ENCODE data around the gene CCSER2. TPM values are rescaled to one million over a fixed set of nuclear protein-coding genes. Genes with fewer than 3 reads are reported as not detected.
"Not testable (repeated sequence)": the region's sequence is repeated elsewhere in the genome, so short reads cannot be mapped to it uniquely, and the experiment has no call there.

The CCSER2 gene
- total RNA-seq, 1 donor from 2014 or later: 90.1 TPM

DNA sequence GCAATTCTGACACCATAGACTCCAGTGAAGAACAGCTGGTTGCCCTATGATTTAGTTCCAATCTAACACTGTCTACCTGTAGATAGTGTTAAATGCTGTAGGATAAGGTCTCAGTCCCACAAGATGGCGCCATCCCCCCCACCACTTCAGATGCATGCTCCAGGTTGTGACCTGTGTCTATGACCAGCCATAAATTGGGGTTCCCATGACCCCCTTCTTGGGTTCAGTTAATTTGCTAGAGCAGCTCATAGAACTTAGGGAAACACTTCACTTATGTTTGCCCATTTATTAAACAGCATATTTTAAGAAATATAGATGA lies 13.1 kb downstream of the CCSER2 start:
- DNase-seq (ENCODE audit: low spot score in 2 of 2): no peak
- no peak for FAIRE-seq

DNA sequence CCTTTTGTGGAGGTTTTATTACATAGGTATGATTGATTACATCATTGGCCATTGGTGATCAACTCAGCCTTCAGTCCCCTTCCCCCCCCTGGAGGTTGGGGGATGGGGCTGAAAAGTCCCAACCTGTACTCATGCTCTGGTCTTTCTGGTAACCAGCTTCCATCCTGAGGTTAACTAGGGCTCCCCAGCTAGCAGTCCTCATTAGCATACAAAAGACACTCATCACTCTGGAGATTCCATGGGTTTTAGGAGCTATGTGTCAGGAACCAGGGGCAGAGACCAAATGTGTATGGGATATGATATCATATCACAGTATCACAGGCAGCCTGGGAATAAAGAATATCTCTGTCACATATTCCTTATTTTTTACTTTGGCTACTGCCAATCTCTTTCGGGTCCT lies 13.6 kb downstream of the CCSER2 start:
- FAIRE-seq (no peak), DNase-seq (ENCODE audit: low spot score in 2 of 2) (no peak)

DNA sequence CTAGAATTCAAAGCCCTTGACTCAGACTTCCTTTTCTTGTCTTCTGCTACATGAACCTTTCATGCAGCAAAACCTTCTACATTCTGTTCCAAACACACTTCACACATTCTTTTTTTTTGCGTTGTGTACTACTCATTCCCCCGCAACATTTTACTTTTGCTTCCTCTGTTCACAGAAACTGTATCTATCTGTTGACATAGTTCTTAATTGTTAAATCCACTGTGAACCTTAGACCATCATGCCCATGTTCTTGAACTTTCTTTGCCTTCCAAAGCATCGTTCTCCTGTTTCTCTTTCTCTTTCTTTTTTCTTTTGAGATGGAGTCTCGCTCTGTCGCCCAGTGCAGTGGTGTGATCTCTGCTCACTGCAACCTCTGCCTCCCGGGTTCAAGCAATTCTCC lies 14.2 kb downstream of the CCSER2 start:
- no peak for FAIRE-seq
- no peak for DNase-seq (ENCODE audit: low spot score in 2 of 2)

DNA sequence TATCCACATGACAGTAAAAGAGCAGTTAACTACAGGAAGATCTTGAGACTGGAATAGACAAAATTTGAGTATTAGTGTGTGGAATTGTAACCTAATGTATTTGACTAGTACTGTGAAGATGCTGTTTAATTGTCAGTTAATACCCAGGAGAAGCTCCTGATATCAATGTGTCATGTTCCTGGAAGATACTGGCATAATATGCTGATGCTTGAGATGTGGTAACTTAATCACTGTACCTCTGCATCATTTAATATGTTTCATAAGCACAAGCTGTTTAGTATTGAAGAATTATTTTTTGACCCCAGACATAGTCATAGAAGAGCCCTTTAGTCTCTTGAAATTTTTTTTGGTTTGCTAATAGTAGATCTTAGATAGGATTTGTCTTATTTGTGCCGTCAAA lies 15.4 kb downstream of the CCSER2 start:
- FAIRE-seq (no peak), DNase-seq (ENCODE audit: low spot score in 2 of 2) (no peak)

GRCh38 chr10:84344526-84344925 lies 16.1 kb downstream of the CCSER2 start:
- no peak for FAIRE-seq
- no peak for DNase-seq (ENCODE audit: low spot score in 2 of 2)

DNA sequence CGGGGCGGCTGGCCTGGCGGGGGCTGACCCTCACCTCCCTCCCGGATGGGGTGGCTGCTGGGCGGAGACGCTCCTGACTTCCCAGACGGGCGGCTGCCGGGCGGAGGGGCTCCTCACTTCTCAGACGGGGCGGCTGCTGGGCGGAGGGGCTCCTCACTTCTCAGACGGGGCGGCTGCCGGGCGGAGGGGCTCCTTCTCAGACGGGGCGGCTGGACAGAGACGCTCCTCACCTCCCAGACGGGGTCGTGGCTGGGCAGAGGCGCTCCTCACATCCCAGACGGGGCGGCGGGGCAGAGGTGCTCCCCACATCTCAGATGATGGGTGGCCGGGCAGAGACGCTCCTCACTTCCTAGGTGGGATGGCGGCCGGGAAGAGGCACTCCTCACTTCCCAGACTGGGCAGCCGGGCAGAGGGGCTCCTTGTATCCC lies 19.2 kb downstream of the CCSER2 start:
- not testable (repeated sequence) for DNase-seq (ENCODE audit: low spot score in 2 of 2); FAIRE-seq

DNA sequence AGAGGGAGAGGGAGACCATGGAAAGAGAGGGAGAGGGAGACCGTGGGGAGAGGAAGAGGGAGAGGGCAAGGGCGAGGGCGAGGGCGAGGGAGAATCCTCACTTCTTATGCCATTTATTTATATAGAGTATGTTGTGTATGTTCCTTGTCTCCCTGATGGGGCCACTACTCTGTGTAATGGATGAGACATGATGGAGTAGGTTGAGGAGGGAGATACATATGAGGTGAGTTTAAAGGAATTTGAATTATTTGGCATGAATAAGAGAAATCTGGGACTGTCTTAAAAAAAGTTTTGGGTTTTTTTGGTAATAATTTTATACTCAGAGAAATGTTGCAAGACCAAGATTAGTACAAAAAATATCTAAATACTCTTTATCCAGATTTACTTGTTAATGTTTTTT lies 20.1 kb downstream of the CCSER2 start:
- DNase-seq (ENCODE audit: low spot score in 2 of 2) (no peak), FAIRE-seq (no peak)

DNA sequence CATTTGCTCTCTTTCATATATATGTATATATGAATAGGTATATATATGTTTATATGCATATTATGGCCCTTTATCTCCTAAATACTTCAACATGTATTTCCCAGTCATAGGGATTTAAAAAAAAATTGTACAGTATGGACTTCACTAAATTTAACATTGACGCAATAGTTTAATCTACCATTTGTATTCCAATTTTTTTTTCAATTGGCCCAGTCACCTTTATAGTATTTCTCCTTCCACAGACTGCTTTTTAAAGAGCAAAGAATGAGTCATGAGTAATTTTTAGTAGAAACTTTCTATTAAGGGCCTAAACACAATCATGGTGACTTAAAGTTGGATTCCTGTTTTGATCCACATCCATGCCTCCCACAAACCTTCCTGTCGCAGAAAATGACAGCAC lies 20.5 kb downstream of the CCSER2 start:
- DNase-seq (ENCODE audit: low spot score in 2 of 2) (no peak), FAIRE-seq (no peak)

DNA sequence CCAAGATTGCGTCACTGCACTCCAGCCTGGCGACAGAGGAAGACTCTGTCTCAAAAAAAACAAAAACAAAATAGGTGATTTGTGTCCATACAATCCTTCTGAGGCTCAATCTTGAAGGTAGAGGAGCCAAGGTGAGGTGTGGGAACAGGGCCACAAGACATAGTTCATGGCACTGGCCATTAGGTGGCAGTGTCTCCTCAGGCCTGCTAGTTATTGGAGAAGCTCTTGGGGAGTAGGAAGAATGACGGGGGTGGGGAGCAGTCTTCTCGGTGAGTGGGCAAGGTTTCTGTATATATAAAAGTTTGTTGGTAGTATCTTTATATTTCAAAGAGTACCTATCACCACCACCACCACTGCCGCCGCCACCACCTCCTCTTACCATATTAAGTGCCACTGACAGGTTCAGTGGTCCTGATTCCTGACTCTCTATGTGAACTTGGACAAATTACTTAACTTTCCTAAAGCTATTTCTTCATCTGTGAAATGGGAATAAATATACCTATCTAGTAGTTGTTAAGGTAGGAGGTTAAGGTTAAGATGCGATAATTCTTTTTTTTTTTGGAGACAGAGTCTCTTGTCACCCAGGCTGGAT lies 24.0 kb downstream of the CCSER2 start:
- FAIRE-seq (no peak), DNase-seq (ENCODE audit: low spot score in 2 of 2) (peak; percentile 42 to 48)

- DNase-seq (ENCODE audit: low spot score in 2 of 2) (no peak), FAIRE-seq (no peak)
Observed at GRCh38 chr10:84353052-84353803, 24.8 kb downstream of the CCSER2 start.

DNA sequence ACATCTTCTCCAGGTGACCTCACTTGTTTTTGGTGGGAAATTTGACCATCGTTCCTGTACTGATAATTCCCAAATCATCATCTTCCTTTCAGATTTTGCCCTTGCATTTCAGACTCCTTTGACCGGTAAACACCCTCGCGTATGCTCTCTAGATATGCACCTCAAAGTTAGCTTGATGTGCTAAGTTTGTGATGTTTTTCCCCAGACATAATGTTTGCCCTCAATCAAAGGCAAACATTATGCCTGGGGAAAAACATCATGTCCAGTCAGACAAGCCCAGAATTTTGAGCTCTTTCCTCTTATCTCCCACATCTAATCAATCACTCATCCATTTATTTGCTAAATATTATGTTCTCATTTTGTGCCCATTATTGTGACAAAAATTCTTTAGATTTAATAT lies 26.2 kb downstream of the CCSER2 start:
- DNase-seq (ENCODE audit: low spot score in 2 of 2) (no peak), FAIRE-seq (no peak)

DNA sequence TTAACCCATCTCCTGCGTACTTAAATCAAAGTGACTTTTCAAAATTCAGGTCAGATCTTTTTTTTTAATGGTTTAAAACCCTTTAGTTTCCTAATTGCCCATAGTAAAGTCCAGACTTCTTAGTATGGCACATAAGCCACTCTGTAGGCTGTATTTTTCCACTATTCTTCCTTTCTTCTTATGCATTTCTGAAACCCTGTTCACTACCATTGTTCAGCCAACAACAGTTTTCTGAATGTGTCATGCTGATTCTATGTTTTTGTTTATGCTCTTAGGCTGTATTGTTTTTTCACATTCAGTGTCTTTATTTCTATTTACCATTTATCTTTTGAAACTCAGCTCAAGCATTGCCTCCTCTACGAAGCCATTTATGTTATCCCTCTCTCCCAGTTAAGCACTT lies 26.7 kb downstream of the CCSER2 start:
- DNase-seq (ENCODE audit: low spot score in 2 of 2): no peak
- FAIRE-seq: no peak

DNA sequence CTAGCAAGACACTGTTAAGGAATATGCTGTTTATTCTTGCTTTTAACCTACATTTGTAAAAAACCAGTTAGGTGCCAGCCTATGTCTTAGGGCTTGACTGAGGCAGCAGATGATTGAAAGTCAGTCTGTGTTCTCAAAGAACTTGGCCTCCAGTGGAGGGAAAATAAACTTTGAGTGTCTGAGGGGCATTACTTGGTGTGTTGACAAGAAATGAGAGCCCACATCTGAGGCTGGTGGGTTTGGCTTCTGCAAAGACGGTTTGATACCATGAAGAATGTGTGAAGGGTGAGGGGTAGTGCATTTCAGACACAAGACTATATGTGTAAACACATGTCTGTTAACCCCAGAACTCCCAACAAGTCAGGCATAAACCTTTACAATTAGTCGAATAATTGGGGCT lies 28.5 kb downstream of the CCSER2 start:
- FAIRE-seq (no peak), DNase-seq (ENCODE audit: low spot score in 2 of 2) (no peak)

DNA sequence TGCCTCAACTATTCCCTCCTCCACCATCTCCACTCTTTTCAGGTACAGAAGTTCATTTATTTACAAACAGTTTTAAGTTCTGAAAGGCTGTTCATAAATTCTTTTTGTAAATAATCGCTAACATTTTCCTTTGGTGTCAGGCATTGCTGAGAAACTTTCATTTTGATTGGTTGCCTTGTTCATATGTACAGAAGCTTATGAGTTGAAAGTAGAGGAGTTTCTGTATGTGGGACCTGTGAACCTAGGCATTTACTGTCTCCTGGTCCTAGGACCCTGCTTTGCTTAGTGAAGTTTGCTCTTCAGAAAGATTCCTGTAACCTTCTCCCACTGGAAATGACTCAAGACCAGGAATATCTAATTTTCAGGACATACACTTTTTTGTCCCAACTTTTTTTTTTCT lies 30.4 kb downstream of the CCSER2 start:
- no peak for DNase-seq (ENCODE audit: low spot score in 2 of 2)
- no peak for FAIRE-seq

- DNase-seq (ENCODE audit: low spot score in 2 of 2) (no peak), FAIRE-seq (no peak)
Observed at GRCh38 chr10:84360637-84361365, 32.4 kb downstream of the CCSER2 start.

GRCh38 chr10:84365335-84365881 lies 37.0 kb downstream of the CCSER2 start:
- FAIRE-seq: no peak
- DNase-seq (ENCODE audit: low spot score in 2 of 2): no peak

DNA sequence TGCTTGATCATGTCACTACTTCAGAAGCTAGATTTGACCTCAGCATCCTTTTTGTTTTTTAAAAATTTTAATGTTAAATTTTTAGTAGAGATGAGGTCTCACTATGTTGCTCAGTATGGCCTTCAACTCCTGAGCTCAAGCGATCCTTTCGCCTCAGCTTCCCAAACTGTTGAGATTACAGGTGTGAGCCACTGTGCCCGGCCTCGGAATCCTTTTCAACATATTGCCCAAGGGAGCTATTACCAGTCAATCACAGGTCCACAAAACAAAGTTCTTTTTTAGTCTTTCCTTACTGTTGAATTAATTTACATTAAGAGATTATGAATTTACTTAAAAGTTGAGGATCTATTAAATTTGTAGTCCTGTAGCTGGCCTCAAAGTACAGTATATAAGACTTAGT lies 37.7 kb downstream of the CCSER2 start:
- DNase-seq (ENCODE audit: low spot score in 2 of 2): no peak
- no peak for FAIRE-seq

DNA sequence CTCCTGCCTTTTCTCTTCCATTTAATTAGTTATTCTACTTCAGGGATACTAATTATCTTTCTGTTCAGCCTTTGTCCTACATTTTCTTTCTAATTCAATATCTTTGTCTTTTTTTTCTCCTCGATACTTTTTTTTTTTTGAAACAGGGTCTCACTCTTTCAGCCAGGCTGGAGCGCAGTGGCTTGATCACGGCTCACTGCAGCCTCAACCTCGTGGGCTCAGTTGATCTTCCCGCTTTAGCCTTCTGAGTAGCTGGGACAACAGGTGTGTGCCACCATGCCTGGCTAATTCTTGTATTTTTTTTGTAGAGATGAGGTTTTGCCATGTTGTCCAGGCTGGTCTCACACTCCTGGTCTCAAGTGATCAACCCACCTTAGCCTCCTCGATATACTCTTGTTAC lies 38.9 kb downstream of the CCSER2 start:
- FAIRE-seq (no peak), DNase-seq (ENCODE audit: low spot score in 2 of 2) (no peak)

DNA sequence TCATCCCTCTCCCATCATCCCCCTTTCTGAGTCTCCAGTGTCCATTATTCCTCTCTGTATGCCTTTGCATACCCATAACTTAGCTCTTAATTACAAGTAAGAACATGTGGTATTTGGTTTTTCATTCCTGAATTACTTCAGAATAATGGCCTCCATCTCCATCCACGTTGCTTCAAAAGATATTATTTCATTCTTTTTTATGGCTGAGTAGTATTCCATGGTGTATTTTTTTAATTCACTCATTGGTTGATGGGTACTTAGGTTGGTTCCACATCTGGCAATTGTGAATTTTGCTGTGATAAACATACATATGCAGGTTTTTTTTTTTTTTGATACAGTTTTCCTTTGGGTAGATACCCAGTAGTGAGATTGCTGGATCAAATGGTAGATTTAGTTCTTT lies 40.4 kb downstream of the CCSER2 start:
- DNase-seq (ENCODE audit: low spot score in 2 of 2) (no peak), FAIRE-seq (no peak)

- no peak for FAIRE-seq
Observed at GRCh38 chr10:84370283-84370682, 41.9 kb downstream of the CCSER2 start.

DNA sequence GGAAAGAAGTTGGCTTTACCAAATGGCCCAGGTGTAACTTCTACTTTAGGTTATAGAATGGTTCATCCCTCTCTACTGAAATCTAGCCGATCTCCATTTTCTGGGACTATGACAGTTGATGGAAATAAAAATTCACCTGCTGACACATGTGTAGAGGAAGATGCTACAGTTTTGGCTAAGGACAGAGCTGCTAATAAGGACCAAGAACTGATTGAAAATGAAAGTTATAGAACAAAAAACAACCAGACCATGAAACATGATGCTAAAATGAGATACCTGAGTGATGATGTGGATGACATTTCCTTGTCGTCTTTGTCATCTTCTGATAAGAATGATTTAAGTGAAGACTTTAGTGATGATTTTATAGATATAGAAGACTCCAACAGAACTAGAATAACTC lies 43.6 kb downstream of the CCSER2 start:
- FAIRE-seq (no peak), DNase-seq (ENCODE audit: low spot score in 2 of 2) (no peak)

More at GRCh38 chr10:84370283-84370682, 41.9 kb downstream of the CCSER2 start:
- no peak for DNase-seq (ENCODE audit: low spot score in 2 of 2)

GRCh38 chr10:84373000-84373399 lies 44.6 kb downstream of the CCSER2 start:
- DNase-seq (ENCODE audit: low spot score in 2 of 2) (no peak), FAIRE-seq (no peak)

All from frontal cortex (tissue), 4 donors.